Left forelimb (tissue), 1 donor: ENCODE measurements around the gene IFITM2.
"Not testable (repeated sequence)": the region's sequence is repeated elsewhere in the genome, so short reads cannot be mapped to it uniquely, and the experiment has no call there.

Source experiments
- DNase-seq: peaks from one replicate; pipeline ENCODE4 v3.0.0-alpha.2; 2018; ENCODE audit warnings: low spot score

The IFITM2 gene

DNA sequence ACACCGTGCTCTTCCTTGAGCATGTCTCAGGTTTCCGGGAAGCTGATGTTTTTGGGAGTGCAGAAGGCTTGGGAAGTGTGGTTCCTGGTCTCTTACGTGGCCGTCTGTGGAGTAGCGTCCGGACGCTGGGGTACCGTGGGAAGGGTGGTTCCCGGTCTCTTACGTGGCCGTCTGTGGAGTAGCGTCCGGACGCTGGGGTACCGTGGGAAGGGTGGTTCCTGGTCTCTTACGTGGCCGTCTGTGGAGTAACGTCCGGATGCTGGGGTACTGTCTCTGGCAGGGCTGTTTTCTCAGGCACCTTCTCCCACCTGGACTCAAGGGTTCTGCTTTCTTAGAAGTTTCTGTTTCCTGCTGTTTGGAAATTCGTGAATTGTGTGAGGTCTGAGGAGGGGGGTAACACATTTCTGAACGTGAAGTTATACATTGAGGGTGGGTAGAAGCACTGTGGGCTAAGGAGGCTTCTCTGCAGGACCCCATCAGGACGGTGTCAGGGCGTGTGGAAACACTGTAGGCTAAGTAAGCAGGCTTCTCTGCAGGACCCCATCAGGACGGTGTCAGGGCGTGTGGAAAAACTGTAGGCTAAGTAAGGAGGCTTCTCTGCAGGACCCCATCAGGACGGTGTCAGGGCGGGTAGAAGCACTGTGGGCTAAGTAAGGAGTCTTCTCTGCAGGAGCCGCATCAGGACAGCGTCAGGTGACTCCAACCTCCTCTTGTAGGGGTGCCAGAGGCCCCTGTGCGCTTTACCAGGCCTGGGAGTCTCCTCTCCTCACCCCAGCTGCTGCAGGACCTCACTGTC, 18.4 kb downstream of the IFITM2 start:
- DNase-seq = peak; percentile 50

DNA sequence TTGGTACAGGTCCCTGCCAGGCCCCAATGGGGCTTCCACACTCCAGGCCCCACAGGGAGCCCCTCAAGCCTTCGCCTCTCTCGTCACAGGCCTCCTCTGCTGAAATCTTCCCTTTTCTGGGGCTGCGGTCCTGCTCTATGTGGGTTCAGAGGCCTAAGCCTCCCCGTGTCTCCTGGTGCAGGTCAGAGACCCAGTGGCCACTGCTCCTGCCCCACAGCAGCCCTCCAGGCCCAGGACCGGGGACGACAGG, 18.9 kb downstream of the IFITM2 start:
- DNase-seq = peak; percentile 64

DNA sequence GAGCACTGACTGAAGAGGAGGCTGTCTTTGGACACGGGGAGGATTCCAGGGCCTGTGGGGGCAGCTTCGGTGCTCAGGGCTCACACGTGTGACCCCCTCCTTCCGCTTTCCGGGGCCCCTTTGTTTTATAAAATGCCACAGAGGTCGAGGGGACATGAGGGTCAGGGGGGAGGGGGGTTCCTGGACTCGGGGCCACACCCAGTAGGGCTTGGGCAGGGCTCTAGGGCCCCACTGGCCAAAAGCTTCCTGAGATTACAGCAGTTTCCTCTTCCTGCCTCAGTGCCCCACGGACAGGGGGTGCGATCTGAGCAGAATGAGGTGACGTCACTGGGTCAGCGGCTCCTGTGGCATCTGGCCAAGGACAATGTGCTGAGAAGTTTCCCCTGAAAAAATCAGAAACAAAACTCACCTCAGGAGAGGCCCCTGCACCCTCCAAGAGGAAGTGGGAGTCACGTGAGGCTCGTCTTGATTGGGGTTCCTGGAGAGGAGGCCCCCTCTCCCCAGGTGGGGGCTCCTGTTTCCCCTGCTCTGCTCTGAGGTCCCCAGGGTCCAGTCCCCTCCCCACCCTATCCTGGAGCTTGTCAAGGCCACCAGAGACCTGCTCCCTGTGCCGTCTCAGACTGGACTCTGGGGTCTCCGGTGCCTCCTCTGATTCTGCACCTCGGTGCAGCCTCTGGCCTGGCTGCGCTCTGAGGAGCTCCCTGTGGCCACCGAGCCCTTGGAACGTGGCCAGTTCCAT, 19.4 kb downstream of the IFITM2 start:
- peak; percentile 69 for DNase-seq

DNA sequence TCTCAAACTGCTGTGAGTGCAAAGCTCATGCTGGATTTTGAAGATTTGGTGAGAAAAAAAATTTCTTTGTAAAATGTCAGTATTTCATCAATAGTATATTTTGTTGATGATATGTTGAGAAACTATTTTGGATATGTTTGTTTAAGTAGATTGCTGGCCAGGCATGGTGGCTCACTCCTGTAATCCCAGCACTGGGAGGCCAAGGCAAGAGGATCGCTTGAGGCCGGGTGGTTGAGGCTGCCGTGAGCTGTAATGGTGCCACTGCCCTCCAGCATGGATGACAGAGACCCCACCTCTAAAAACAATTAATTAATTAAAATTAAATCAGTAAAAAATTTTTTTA, 19.9 kb downstream of the IFITM2 start:
- DNase-seq = no peak

DNA sequence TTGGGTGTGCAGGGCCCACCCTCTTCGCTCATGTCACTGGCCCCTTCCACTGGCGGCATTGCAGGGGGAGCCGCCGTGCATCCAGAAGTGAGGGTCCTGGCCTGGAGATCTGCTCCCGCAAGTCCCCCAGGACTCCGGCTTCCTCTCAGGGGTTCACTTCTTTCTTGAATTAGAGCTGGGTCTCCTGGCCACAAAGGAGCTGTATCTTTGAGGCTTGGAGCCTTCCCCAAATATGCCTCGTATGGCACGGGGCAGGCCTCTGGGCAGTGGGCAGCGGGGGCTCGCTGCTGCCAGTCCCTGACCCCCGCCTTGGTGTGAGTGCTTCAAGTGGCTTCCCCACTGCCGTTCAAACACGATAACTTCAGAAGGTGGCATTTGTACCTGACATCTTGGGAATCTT, 20.4 kb downstream of the IFITM2 start:
- peak; percentile 45 for DNase-seq

DNA sequence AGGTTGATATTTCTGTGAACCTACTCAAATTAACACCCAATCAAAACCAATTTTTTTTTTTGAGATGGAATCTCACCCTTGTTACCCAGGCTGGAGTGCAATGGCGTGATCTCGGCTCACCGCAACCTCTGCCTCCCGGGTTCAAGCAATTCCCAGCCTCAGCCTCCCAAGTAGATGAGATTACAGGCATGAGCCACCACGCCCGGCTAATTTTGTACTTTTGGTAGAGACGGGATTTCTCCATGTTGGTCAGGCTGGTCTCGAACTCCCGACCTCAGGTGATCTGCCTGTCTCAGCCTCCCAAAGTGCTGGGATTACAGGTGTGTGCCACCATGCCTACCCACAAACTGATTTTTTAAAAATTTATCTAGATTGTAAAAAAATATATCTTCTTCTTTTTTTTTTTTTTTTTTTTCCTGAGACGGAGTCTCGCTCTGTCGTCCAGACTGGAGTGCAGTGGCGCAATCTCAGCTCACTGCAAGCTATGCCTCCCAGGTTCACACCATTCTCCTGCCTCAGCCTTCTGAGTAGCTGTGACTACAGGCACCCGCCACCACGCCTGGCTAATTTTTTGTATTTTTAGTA, 21.0 kb downstream of the IFITM2 start:
- not testable (repeated sequence) for DNase-seq

DNA sequence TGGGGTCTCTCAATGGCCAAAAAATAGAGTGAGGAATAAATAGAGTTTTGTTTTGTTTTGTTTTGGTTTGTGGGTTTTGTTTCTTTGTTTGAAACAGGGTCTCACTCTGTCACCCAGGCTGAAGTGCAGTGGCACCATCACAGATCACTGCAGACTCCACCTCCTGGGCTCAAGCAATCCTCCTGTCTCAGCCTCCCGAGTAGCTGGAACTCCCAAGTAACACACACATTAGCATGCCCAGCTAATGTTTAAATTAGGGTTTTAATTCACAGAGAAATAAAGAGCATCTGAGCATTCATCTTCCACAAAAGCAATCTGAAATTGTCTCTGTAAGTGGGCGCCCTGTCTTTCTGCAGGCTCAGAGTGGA, 22.3 kb downstream of the IFITM2 start:
- no peak for DNase-seq

DNA sequence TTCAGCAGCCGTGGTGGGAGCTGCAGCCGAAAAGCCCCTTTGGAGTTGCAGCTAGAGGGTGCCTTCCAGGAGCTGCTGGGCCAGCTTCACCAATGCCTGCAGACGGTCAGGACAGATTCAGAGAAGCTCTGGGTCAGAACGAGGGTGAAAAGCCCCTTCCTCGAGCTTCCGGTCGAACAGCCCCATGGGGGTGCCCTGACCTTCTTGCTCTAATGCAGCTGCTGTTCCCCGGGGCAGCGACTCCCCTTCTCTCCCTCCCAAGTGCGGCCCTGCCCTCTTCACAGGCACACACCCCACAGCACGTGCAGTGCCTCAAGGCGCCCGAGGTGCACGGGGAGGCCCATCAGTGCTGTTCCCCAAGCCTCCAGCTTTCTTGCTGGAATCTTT, 22.7 kb downstream of the IFITM2 start:
- DNase-seq = no peak

DNA sequence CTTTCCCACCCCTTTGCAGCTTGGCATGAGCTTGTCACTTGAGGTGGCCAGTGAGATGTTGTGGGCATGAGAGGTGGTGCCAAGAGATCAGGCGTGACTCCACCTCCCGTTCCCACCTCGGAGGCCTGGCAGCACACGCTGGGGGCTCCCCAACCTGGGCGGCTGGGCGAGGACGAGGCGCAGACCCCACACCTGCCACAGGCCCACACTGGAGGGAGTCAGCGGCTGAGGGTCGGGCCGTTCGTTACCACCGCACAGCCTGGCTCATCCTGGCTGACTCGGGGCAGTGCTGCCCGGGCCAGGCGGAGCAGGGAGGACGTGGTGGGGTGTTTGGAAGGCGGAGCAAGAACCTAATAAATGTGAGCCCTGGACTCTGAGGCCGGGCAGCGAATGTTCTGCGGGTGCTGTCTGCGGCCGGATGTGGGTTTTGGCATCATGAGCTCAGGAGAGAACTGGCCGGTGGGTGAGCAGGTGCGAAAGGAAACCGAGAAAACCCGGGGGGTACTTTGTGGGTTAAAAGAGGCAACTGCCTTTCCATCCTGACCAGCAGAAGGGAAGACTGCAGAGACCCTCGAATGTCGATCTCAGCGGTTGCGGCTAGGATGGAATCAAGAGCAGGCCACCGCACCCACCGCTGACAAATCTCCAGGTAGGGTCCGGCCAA, 23.2 kb downstream of the IFITM2 start:
- peak; percentile 61 for DNase-seq

DNA sequence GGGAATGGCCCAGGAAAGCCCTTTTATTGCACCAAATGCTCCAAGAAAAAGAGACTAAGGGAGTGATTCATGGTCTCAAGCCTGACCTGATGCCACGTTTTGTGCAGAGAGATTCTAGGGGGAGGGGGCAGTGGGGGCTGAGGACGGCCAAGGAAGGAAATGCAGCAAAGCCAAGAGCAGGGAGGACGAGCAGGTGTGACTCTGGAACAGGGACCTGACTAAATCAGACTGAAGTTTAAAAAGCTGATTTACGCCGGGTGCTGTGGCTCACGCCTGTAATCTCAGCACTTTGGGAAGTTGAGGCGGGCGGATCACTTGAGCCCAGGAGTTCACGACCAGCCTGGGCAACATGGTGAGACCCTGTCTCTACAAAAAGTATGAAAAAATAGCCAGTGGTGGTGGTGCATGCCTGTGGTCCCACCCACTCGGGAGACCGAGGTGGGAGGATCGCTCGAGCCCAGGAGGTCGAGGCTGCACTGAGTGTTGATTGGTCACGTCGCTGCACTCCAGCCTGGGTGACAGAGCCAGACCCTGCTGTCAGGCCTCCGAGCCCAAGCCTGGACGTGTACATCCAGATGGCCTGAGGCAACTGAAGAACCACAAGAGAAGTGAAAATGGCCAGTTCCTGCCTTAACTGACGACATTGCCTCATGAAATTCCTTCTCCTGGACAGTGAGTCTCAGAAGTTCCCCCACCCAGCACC, 23.9 kb downstream of the IFITM2 start:
- peak; percentile 42 for DNase-seq

DNA sequence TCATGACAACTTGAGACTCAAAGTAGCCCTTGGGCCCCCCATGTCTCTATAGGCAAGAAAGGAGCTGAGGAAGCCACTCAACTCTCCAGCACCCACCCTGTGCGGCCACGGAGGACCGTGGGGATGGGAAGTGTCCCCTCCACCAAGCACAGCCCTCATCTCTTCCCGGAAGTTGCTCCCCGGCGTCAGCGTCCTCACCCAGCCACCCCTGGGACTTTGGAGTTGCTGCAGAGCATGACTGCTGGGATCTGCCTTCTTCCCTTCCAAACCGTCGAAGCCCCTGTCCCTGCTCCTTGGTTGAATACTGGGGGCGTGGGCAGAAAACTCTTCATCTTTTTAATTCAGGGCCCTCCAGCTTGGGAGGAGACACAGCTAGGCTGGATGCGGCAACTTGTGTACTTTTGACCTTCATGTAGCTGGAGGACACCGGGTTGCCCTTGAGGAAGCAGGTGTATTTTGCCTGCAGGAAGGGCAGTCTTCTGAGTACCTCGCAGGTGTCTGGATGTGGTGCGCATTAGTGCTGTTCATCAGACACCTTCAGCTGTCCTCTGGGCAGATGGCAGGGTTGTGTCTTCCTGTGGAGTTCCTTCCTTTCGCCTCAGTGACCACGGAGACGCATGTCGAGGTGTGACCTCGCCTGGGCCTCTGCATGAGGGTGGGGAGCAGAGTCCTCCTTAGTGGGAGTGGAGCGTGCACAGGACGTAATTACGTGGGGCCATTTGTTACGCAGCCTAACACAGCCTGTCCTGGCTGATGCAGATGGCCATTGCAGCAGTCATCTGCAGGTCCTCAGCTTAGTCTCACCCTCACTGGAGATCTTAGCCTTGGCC, 25.2 kb downstream of the IFITM2 start:
- DNase-seq = peak; percentile 55

DNA sequence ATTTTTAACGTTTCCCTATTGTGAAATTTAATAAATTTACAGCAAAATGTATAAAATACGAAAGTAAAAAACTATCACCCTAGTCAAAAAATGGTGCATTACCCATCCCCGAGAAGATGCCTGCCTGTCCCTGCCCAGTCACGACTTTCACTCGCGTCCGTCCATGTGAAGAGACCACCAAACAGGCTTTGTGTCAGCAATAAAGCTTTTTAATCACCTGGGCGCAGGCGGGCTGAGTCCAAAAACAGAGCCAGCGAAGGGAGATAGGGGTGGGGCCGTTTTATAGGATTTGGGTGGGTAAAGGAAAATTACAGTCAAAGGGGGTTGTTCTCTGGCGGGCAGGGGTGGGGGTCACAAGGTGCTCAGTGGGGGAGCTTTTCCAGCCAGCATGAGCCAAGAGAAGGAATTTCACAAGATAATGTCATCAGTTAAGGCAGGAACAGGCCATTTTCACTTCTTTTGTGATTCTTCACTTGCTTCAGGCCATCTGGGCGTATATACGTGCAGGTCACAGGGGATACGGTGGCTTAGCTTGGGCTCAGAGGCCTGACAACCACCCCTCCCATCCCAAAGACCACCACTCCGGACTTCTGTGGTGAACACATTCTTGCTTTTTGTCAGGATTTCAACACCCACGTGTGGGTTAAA, 26.1 kb downstream of the IFITM2 start:
- DNase-seq = not testable (repeated sequence)

DNA sequence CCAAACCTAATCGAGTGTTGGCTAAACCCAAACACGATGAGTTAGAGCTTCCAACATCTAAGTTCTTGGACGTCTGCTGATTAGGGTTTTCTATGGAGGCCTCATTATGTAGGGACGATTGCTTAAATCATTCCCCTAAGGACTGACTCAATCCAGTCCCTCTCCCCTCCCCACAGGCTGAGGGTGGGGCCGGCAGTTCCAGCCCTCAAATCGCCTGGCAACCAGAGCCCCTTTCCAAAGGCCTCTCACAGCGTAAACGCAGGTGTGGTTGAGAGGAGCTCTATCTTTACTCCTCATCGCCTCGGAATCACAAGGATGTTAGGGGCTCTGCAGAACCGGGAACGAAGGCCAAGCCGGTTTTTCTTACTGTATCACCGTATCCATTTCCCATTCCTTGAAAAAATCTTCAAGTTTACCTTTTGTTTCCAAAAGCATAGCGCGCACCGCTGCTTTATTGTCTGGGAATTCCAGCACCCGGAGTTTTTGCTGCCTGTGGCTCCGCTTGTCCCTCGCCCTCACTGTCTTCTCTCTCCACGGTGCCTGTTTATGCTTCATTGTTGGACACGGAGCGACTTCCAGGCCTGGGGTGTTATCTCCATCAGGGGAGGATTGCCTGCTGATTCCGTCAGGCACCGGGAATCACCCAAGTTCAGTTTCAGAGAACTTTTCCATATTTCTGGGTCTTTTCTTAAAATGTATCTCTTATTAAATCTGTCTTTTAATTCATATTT, 26.8 kb downstream of the IFITM2 start:
- DNase-seq = peak; percentile 72

DNA sequence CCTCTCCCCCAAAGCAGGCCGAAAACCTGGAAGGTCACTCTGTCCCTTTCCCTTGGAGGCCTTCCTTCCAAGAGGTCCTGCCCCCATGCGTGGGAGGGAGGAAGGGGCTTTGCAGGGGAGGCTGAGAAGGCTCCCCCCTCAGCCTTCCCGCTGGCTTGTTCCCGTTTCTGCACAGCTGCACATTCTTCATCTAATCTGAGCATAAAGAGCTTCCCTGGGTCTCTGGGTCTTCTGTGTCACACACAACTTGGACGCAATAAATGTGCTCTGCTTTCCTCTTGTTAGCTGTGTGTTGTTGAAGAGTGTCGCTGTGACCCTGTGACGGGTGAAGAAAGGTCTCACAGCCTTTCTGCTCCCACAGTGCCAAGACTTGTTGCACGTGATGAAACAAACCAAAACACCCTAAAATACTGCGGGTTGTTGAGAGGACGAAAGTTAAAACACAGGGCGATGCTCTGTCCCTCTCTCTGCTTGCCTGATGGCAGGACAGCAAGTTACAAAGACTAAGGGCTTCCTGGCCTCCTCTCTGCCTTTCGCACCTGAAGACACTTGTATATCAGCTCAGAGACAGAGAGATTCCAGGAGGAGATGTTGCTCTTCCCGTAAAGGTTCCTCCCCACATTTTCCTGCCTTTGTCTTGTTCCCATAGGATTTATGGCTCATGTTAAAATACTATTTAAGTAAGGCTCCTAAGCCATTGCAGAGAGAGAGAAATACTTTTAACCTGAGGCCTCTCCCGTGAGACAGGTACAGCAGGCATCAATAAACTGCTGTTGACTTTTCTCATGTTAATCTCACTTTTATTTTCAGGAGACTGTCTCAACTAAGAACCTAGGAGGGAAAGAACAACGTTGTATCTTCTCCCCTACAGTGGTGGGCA, 28.4 kb downstream of the IFITM2 start:
- DNase-seq = peak; percentile 72

DNA sequence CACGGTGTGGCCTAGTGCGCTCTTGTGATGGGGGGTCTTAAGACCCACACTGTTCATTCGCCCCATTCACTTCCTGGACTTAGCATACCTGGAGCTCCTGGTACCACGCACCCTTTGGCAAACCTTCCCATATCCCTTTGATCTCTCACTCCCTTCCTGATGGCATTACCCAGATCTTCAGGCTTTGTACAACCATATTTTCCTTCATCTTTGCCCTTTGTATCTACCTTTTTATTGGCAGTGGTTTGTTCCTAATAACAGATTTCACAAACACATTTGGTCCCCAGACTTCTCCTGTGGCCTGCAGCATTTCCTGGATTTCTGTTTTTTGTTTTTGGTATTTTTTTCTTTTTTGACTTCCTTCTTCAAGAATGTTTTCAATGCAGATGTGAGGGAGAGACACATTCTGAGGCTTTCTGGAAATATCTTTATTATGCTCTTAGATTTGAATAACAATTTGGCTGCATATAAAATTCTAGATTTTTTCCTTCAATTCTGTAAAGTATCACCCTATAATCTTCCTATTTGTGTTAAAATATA, 29.1 kb downstream of the IFITM2 start:
- DNase-seq = no peak

DNA sequence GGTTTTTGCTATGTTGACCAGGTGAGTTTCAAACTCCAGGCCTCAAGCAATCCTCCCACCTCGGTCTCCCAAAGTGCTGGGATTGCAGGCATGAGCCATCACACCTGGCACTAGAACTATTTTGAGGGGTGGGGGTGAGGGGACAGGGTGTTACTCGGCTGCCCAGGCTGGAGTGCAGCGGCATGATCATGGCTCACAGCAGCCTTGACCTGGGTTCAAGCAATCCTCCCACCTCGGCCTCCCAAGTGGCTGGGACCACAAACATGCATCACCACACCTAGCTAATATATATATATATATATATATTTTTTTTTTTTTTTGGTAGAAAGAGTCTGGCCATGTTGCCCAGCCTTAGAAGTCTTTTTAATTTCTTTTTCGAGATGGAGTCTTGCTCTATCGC, 30.1 kb downstream of the IFITM2 start:
- no peak for DNase-seq

DNA sequence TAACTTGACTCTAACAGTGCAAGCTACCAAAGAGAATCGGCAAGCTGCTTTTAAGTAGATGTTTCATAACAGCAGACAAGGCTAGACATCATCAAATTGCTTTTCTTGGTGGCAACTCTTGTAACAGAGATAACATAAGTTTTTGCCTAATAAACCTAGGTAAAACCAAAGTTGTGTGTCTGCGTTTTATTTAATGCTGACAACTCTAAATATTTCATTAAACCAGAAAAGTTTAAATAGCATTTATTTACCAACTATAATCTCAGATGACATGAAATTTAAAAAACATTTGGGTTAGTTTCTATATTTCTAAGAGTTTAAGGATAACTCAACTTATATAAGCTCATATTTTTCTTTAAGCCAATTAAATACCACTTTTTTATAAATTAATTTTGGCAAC, 32.3 kb downstream of the IFITM2 start:
- no peak for DNase-seq

DNA sequence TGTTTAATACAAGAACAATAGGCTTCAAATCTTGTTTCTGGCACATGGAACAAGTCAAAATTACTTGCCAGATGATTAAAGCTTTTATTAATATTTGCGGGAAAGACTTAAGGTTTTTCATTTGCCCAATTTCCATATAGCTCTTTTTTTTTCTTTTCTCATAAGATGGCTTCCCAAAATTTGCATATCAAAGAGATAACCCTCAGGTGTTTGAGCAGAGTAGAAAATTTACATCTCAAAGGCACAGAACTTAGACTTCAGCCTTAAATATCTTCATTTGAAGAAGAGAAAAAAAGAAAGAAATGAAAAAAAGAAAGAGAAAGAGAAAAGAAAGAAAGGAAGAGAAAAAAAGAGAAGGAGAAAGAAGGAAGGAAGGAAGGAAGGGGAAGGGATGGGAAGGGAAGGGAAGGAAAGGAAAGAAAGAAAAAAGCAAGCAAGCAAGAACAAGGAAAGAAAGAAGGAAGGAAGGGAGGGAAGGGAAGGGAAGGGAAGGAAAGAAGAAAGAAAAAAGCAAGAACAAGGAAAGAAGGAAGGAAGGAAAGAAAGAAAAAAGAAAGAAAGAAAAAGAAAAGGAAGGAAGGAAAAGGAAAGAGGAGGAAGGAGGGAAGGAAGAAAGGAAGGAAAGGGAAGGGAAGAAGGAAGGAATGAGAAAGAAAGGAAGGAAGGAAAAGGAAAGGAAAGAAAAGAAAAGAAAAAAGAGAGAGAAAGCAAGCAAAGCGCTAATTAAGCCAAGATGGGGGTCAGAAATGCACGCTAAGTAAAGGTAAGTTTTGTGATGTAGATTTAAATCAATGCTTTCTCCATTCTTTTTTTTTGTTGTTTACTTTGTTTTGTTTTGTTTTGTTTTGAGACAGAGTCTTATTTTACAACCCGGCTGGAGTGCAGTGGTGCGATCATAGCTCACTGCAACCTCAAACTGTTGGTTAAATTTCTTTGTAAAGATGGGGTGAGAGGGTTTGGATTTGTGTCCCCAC, 33.2 kb downstream of the IFITM2 start:
- no peak for DNase-seq
